HepG2 (cell line): ENCODE measurements around the gene NEDD1. TPM values are rescaled to one million over a fixed set of nuclear protein-coding genes. Genes with fewer than 3 reads are reported as not detected.

ENCODE experiments used
- ARNT2 ChIP-seq: sonication (generic); formaldehyde crosslinking; IDR thresholded peaks from 2 replicates; pipeline ENCODE4 v1.8.0; 2022; ENCODE audit warnings: mild to moderate bottlenecking, low read depth, missing genetic modification reagents, moderate library complexity
- CEBPZ ChIP-seq: IDR thresholded peaks from 2 replicates; pipeline ENCODE4 v1.6.1; 2012; ENCODE audit warnings: low read length, improper control_type of control experiment
- DPF2 ChIP-seq: sonication (generic); formaldehyde crosslinking; IDR thresholded peaks from 2 replicates; pipeline ENCODE4 v1.4.0; 2020; ENCODE audit warnings: mild to moderate bottlenecking, low read depth, missing genetic modification reagents, borderline replicate concordance
- GFI1 ChIP-seq: sonication (generic); formaldehyde crosslinking; IDR thresholded peaks from 2 replicates; pipeline ENCODE4 v1.5.0; 2020; ENCODE audit warnings: missing genetic modification reagents, mild to moderate bottlenecking, borderline replicate concordance
- ISX ChIP-seq: sonication (generic); formaldehyde crosslinking; conservative IDR thresholded peaks from 2 replicates; pipeline ENCODE4 v1.5.0; 2020; ENCODE audit warnings: missing genetic modification reagents
- KLF11 ChIP-seq: IDR thresholded peaks from 2 replicates; pipeline ENCODE4 v1.6.1; 2016; ENCODE audit warnings: missing compliant biosample characterization
- RORA ChIP-seq: sonication (generic); formaldehyde crosslinking; IDR thresholded peaks from 2 replicates; pipeline ENCODE4 v1.5.0; 2020; ENCODE audit warnings: mild to moderate bottlenecking, missing genetic modification reagents, moderate library complexity
- SNAPC5 ChIP-seq: sonication (generic); formaldehyde crosslinking; IDR thresholded peaks from 2 replicates; pipeline ENCODE4 v1.8.1; 2023; ENCODE audit warnings: mild to moderate bottlenecking, missing genetic modification reagents, borderline replicate concordance
- ZNF142 ChIP-seq: sonication (generic); formaldehyde crosslinking; IDR thresholded peaks from 2 replicates; pipeline ENCODE4 v1.4.0; 2020; ENCODE audit warnings: missing genetic modification reagents
- ZNF318 ChIP-seq: sonication (generic); formaldehyde crosslinking; IDR thresholded peaks from 2 replicates; pipeline ENCODE4 v1.4.0; 2020; ENCODE audit warnings: mild to moderate bottlenecking, missing genetic modification reagents
- polyA plus RNA-seq, 8 experiments: library from polyadenylated mRNA; depleted of rRNA in 3 of 8; stranded (reverse) in 7 of 8; unstranded in 1 of 8; fragments of >200 nt; fragmentation: Illumina TruSeq in 4 of 8; extraction: Trizol in 4 of 8; gene quantifications; 2 replicates each; pipeline versions ENCODE4 v1.2.1 to v1.2.3, GENCODE V29; 2011 to 2016; ENCODE audit warnings: low read depth in 4 of 8, missing spikeins in 1 of 8, mixed read lengths in 1 of 8; ENCODE audit not compliant: insufficient read depth in 1 of 8
- total RNA-seq, 5 experiments: library from RNA; depleted of rRNA; stranded (reverse); fragments of >200 nt; fragmentation: Illumina TruSeq; extraction: Trizol; gene quantifications; 2 replicates each; pipeline ENCODE4 v1.2.3, GENCODE V29; 2016; ENCODE audit warnings: low read depth in 1 of 5

NEDD1 gene
- total and polyA plus RNA-seq, 2 of the 13 experiments (the other 11 are each of a cell fraction or from before 2014, with no cell fraction given), result 11.2 to 21.5 TPM

GRCh38 chr12:96906849-96907670 is at the start of gene NEDD1 (continued):
- TF ChIP-seq ARNT2 (CRISPR knock-in tag), result 0 out of 2 replicates have a peak, but pooled peaks have one; percentile 28
- no peak for TF ChIP-seq CEBPZ
- TF ChIP-seq ISX (CRISPR knock-in tag), result no peak
- peak; percentile 50; the same call in 1 of the 2 replicates for TF ChIP-seq GFI1
- no peak for TF ChIP-seq ZNF318 (CRISPR knock-in tag)
- TF ChIP-seq RORA (CRISPR knock-in tag), result no peak
- TF ChIP-seq SNAPC5 (CRISPR knock-in tag), result peak; percentile 86; the same call in 1 of the 2 replicates
- TF ChIP-seq DPF2 (CRISPR knock-in tag), result no peak
- TF ChIP-seq KLF11, result no peak; the same call in 1 of the 2 replicates
- TF ChIP-seq ZNF142 (CRISPR knock-in tag), result no peak
